C4-2B (cell line): Measurements from ENCODE around the gene BTF3.

Experiments used
- CTCF ChIP-seq: fragments of 450-650 bp; conservative IDR thresholded peaks from 2 replicates; pipeline ENCODE4 v1.5.1; 2017; ENCODE audit warnings: mild to moderate bottlenecking
- ZFX ChIP-seq: fragments of 450-650 bp; IDR thresholded peaks from 2 replicates; pipeline ENCODE4 v1.6.1; 2017

DNA sequence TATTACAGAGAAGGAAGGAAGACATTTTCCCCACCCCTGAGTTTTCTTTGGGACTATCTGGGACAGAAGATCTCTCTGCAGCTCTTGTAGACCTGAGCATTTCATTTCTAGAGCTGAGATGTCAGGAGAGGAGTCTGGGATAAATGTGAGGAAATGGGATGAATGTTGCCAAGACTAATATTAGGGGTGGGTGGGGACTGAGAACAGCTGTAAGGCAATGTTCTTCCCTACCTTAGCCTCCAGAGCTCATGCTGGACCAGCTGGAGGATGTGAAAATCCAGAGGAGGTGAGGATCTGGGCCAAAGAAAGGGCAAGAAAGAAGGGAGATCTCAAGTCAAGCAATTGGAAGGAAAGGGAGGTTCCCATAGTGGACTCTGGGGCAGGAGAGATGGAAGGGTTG lies 26.6 kb upstream of the BTF3 start:
- TF ChIP-seq CTCF (no peak), ZFX (no peak)
